Upper lobe of left lung (tissue), 6 donors: ENCODE data around the gene MAT1A. TPM values are rescaled to one million over a fixed set of nuclear protein-coding genes. Genes with fewer than 3 reads are reported as not detected.

Source experiments
- ATAC-seq, 2 donors: fragments of 200-7000 bp; cut with Tn5 transposase; one replicate each; pipeline ENCODE4 v1.9.1; 2022; ENCODE audit warnings: mild to moderate bottlenecking in 2 of 2, moderate library complexity in 2 of 2; ENCODE audit not compliant: low FRiP score in 2 of 2
- DNase-seq, 2 donors: peaks; one replicate each; pipeline ENCODE4 v3.0.0-alpha.2; 2019 to 2020
- H3K27ac ChIP-seq, 4 donors: fragments of 200-600 bp; sonication (generic); one replicate each; pipeline ENCODE4 v1.5.1; 2016 to 2019
- H3K27me3 ChIP-seq, 4 donors: fragments of 200-600 bp; sonication (generic); one replicate each; pipeline ENCODE4 v1.5.1; 2017 to 2019
- H3K36me3 ChIP-seq, 4 donors: fragments of 200-600 bp; sonication (generic); one replicate each; pipeline ENCODE4 v1.5.1; 2016 to 2019
- H3K4me1 ChIP-seq, 4 donors: fragments of 200-600 bp; sonication (generic); one replicate each; pipeline ENCODE4 v1.5.1; 2018 to 2019
- H3K4me3 ChIP-seq, 4 donors: fragments of 200-600 bp; sonication (generic); one replicate each; pipeline ENCODE4 v1.5.1; 2017 to 2019; ENCODE audit warnings: mild to moderate bottlenecking in 2 of 4, moderate library complexity in 1 of 4
- H3K9me3 ChIP-seq, 4 donors: fragments of 200-600 bp; sonication (generic); one replicate each; pipeline ENCODE4 v1.5.1; 2018 to 2019
- EP300 ChIP-seq, 4 donors: sonication (generic); formaldehyde crosslinking; IDR thresholded peaks; one replicate each; pipeline ENCODE4 v1.5.1; 2017; ENCODE audit warnings: antibody characterized with exemption in 4 of 4, control low read depth in 2 of 4
- POLR2A ChIP-seq, 4 donors: fragments of 450-650 bp; IDR thresholded peaks; one replicate each; pipeline ENCODE4 v1.5.1; 2016 to 2017; ENCODE audit warnings: antibody characterized with exemption in 4 of 4, mild to moderate bottlenecking in 2 of 4
- POLR2AphosphoS5 ChIP-seq, 2 donors: sonication (generic); formaldehyde crosslinking; IDR thresholded peaks; one replicate each; pipeline ENCODE4 v1.5.1; 2017; ENCODE audit warnings: antibody characterized with exemption in 2 of 2
- WGBS, 2 donors: methylation state at CpG; one replicate each; pipeline ENCODE4 v1.1.5; 2017 to 2018; 5-methylcytosine and 5-hydroxymethylcytosine counted together
- total RNA-seq, 6 donors: library from RNA; depleted of rRNA in 4 of 6; stranded (reverse); fragments of >200 nt in 4 of 6; gene quantifications; one replicate each; pipeline versions ENCODE4 v1.1.0 to v1.2.1, GENCODE V29; 2016 to 2021
- TF ChIP-seq, protein P1 (sequence below), 6 experiments: fragments of 450-650 bp in 4 of 6; fragments of 200-600 bp in 2 of 6; sonication (generic) in 2 of 6; IDR thresholded peaks; one replicate each; pipeline ENCODE4 v1.5.1; 2016 to 2019; ENCODE audit warnings: antibody characterized with exemption in 6 of 6
- donor health status: DM: no; HTN: no; CAD: no; lungs with moderate emphysema.
- donor health status: DM: no; HTN: yes; CAD: no; lungs with severe emphysema.

MAT1A gene
- total RNA-seq, 6 donors from 2014 or later, result 0.15 to 2.1 (median 0.73) TPM

DNA sequence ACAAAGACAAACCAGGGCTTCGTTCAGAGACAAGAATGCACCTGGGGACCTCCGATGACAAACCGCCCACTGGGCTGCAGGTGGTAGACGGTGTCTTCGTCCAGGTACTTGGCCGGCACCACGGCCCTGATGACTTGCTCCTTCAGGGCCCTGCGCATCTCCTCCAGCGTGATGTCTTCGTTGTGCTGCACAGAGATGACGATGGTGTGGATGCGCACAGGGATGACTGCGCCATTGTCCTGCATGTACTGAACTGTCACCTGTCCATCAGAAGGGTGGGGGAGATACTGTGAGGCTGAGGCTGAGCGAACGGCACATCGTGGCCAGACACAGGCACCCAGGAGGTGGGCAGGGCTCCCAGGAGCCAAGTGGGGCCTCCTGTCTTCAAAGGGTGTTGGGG is 13.1 kb downstream of the MAT1A start:
- no peak for TF ChIP-seq EP300 (IDR thresholded peaks at IDR 0.05)
- no peak for TF ChIP-seq POLR2A (IDR thresholded peaks at IDR 0.05)
- no peak for TF ChIP-seq POLR2AphosphoS5 (IDR thresholded peaks at IDR 0.05)
- TF ChIP-seq, protein P1, sequence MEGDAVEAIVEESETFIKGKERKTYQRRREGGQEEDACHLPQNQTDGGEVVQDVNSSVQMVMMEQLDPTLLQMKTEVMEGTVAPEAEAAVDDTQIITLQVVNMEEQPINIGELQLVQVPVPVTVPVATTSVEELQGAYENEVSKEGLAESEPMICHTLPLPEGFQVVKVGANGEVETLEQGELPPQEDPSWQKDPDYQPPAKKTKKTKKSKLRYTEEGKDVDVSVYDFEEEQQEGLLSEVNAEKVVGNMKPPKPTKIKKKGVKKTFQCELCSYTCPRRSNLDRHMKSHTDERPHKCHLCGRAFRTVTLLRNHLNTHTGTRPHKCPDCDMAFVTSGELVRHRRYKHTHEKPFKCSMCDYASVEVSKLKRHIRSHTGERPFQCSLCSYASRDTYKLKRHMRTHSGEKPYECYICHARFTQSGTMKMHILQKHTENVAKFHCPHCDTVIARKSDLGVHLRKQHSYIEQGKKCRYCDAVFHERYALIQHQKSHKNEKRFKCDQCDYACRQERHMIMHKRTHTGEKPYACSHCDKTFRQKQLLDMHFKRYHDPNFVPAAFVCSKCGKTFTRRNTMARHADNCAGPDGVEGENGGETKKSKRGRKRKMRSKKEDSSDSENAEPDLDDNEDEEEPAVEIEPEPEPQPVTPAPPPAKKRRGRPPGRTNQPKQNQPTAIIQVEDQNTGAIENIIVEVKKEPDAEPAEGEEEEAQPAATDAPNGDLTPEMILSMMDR (IDR thresholded peaks at IDR 0.05), result no peak
- ATAC-seq (no peak), DNase-seq (no peak)
- H3K27ac ChIP-seq, result no peak overlapping the region
- H3K4me1 ChIP-seq, result no peaks in the 10 kb centered on the region
- H3K9me3 ChIP-seq, result no peaks in the 10 kb centered on the region
- no peaks in the 10 kb centered on the region for H3K27me3 ChIP-seq
- H3K4me3 ChIP-seq, result no peak overlapping the region
- no peaks in the 10 kb centered on the region for H3K36me3 ChIP-seq
- WGBS, 2 donors, result 88 to 91% methylated on average over 7 to 14 of the region's 16 CpGs

DNA sequence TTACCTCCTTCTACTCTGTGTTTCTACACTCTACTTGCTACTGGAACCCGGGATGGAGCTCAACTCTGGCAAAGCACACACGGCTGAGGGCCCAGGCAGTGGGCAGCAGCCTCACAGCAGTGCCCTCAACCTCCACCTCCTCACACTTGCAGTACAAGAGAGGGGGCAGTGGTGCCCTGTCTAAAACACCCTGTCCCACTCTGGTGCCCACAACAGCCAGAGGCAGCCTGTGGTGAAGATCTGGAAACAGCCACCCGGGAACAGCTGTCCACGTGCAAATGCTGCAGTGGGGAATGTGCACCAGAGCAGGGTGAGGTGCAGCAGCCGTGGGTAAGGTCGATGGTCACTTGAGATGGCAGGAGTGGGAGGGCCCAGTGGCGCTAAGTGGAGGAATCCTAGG is 13.7 kb downstream of the MAT1A start:
- no peaks in the 10 kb centered on the region for H3K27me3 ChIP-seq
- WGBS, 2 donors, result 84 to 88% methylated on average over 7 of the region's 7 CpGs
- no peaks in the 10 kb centered on the region for H3K9me3 ChIP-seq
- no peaks in the 10 kb centered on the region for H3K4me1 ChIP-seq
- no peak for TF ChIP-seq EP300 (IDR thresholded peaks at IDR 0.05)
- no peak for TF ChIP-seq POLR2A (IDR thresholded peaks at IDR 0.05)
- TF ChIP-seq, protein P1 (IDR thresholded peaks at IDR 0.05), result no peak
- TF ChIP-seq POLR2AphosphoS5 (IDR thresholded peaks at IDR 0.05), result no peak
- no peak overlapping the region for H3K4me3 ChIP-seq
- H3K36me3 ChIP-seq, result no peaks in the 10 kb centered on the region
- DNase-seq (no peak), ATAC-seq (no peak)
- H3K27ac ChIP-seq, result no peak overlapping the region

DNA sequence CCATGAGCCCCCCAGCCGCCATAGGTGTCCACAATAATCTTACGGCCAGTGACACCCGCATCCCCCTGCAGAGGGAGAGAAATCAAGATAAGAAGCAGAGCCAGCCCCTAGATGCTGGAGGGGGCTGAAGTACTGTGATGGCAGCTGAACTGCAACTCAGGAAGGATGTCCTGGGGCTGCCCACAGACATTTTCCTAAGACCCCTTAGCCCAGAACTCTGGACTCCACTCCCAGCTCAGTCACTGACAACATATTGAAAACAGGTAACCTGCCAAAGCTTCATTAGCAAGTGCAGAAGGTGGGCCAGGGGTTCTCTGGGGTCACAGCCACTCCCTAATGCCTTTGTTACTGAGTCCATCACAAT is 14.3 kb downstream of the MAT1A start:
- no peak for ATAC-seq
- Histone ChIP-seq H3K4me3 (no peak overlapping the region), H3K27ac (no peak overlapping the region), H3K9me3 (no peaks in the 10 kb centered on the region), H3K36me3 (no peaks in the 10 kb centered on the region), H3K27me3 (no peaks in the 10 kb centered on the region), H3K4me1 (no peaks in the 10 kb centered on the region)
- WGBS, 2 donors, result 89% methylated on average over 3 of the region's 3 CpGs; no CpG with 5 or more reads in 1 of the 2 donors
- TF ChIP-seq POLR2AphosphoS5 (IDR thresholded peaks at IDR 0.05), result no peak
- TF ChIP-seq, protein P1 (IDR thresholded peaks at IDR 0.05), result no peak
- TF ChIP-seq EP300 (IDR thresholded peaks at IDR 0.05), result no peak
- TF ChIP-seq POLR2A (IDR thresholded peaks at IDR 0.05), result no peak
- no peak for DNase-seq

DNA sequence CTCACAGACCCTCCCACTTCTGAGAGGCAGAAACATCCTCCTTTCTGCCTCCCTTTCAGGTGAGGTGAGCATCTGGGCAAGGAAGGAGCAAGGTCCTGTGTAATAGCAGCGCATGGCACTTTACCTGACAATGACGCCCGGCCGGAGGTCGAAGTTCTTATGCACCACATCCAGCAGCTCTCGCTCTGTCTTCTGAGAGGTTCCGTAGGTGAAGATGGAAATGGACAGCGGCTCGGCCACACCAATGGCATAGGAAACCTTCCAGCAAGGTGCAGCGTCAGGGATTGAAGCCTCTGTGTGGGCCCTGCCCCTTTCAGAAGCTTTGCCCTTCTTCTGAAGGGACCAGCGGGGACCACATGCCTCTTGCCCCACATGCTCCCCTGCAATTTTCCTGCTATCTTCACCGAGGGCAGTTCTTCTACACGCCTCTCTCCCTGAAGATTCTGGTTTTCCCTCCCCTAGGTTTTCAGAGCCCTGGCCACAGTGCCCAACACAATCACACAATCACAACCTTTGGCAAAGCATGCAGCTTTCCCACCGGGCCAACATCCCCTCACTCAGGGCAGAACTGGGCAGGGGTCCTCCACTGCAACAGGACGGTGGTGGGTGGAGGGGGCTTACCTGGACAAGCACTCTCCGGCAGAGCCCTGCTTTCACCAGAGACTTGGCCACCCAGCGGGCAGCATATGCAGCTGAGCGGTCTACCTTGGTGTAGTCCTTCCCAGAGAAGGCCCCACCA is 14.9 kb downstream of the MAT1A start:
- 87 to 97% methylated on average over 15 to 18 of the region's 18 CpGs for WGBS, 2 donors
- TF ChIP-seq POLR2AphosphoS5 (IDR thresholded peaks at IDR 0.05) (no peak), EP300 (IDR thresholded peaks at IDR 0.05) (no peak), POLR2A (IDR thresholded peaks at IDR 0.05) (no peak)
- TF ChIP-seq, protein P1 (IDR thresholded peaks at IDR 0.05), result no peak
- Histone ChIP-seq H3K36me3 (no peaks in the 10 kb centered on the region), H3K9me3 (no peaks in the 10 kb centered on the region), H3K4me1 (no peaks in the 10 kb centered on the region), H3K27ac (no peak overlapping the region), H3K4me3 (no peak overlapping the region), H3K27me3 (no peaks in the 10 kb centered on the region)
- DNase-seq, result no peak
- no peak for ATAC-seq
